Skeletal muscle tissue (tissue), 4 donors: ENCODE results near the gene ANKRD40. TPM values are rescaled to one million over a fixed set of nuclear protein-coding genes. Genes with fewer than 3 reads are reported as not detected.
"Not testable (repeated sequence)": the region's sequence is repeated elsewhere in the genome, so short reads cannot be mapped to it uniquely, and the experiment has no call there.

Experiments
- H3K27ac ChIP-seq: one replicate; pipeline ENCODE4 v1.7.0; 2013; ENCODE audit warnings: mild to moderate bottlenecking, low read depth, low read length, inconsistent platforms
- H3K27me3 ChIP-seq, 3 donors: one replicate each; pipeline ENCODE4 v1.7.0; 2013; ENCODE audit warnings: low read length in 3 of 3; ENCODE audit not compliant: control insufficient read depth in 3 of 3, insufficient read depth in 3 of 3
- H3K36me3 ChIP-seq, 3 donors: one replicate each; pipeline ENCODE4 v1.7.0; 2013; ENCODE audit warnings: low read length in 3 of 3; ENCODE audit not compliant: control insufficient read depth in 3 of 3, insufficient read depth in 3 of 3
- H3K4me1 ChIP-seq, 3 donors: one replicate each; pipeline ENCODE4 v1.7.0; 2013; ENCODE audit warnings: low read length in 3 of 3, mild to moderate bottlenecking in 3 of 3; ENCODE audit not compliant: control insufficient read depth in 3 of 3, insufficient read depth in 3 of 3
- H3K4me3 ChIP-seq, 3 donors: one replicate each; pipeline ENCODE4 v1.7.0; 2013; ENCODE audit warnings: low read length in 3 of 3
- H3K9ac ChIP-seq, 3 donors: one replicate each; pipeline ENCODE4 v1.7.0; 2013; ENCODE audit warnings: low read length in 3 of 3, mild to moderate bottlenecking in 3 of 3, moderate library complexity in 2 of 3, low read depth in 1 of 3
- H3K9me3 ChIP-seq, 3 donors: one replicate each; pipeline ENCODE4 v1.7.0; 2013; ENCODE audit warnings: low read length in 3 of 3; ENCODE audit not compliant: control insufficient read depth in 3 of 3
- total RNA-seq: library from RNA; depleted of rRNA; stranded (reverse); fragments of >200 nt; gene quantifications from one replicate; pipeline ENCODE4 v1.2.3, GENCODE V29; 2014
- donor health status: Osteomylitis.

Gene ANKRD40
- total RNA-seq, 1 donor from 2014 or later: 28.7 TPM

- peaks cover 5 to 20% (median 9%) of the 10 kb centered on the region in 3 donors for H3K4me1 ChIP-seq
- H3K9me3 ChIP-seq: no peaks in the 10 kb centered on the region
- no peaks in the 10 kb centered on the region for H3K27me3 ChIP-seq
- H3K36me3 ChIP-seq: no peaks in the 10 kb centered on the region
- H3K27ac ChIP-seq: no peak overlapping the region
- H3K4me3 ChIP-seq: no peak overlapping the region
- H3K9ac ChIP-seq: no peak overlapping the region
These were observed 26.2 kb downstream of the ANKRD40 start for GRCh38 chr17:50681263-50682200.

- H3K27me3 ChIP-seq, H3K9ac ChIP-seq, H3K36me3 ChIP-seq, H3K4me3 ChIP-seq, H3K27ac ChIP-seq, H3K9me3 ChIP-seq: not testable (repeated sequence)
- peaks cover 3 to 21% (median 11%) of the 10 kb centered on the region in 3 donors for H3K4me1 ChIP-seq
These were observed 27.0 kb downstream of the ANKRD40 start for GRCh38 chr17:50680543-50681262.

- Histone ChIP-seq H3K36me3 (no peaks in the 10 kb centered on the region), H3K9ac (no peak overlapping the region), H3K4me1 (peaks cover 3 to 26% (median 15%) of the 10 kb centered on the region in 3 donors), H3K27me3 (no peaks in the 10 kb centered on the region), H3K4me3 (no peak overlapping the region), H3K9me3 (no peaks in the 10 kb centered on the region), H3K27ac (no peak overlapping the region)
These were observed 27.6 kb downstream of the ANKRD40 start for GRCh38 chr17:50680126-50680525.

GRCh38 chr17:50679008-50679544 lies 28.6 kb downstream of the ANKRD40 start:
- Histone ChIP-seq H3K9ac (no peak overlapping the region), H3K9me3 (no peaks in the 10 kb centered on the region), H3K36me3 (no peaks in the 10 kb centered on the region), H3K4me3 (no peak overlapping the region), H3K27ac (no peak overlapping the region), H3K27me3 (no peaks in the 10 kb centered on the region), H3K4me1 (peaks cover 3 to 19% (median 15%) of the 10 kb centered on the region in 3 donors)

- Histone ChIP-seq H3K36me3 (no peaks in the 10 kb centered on the region), H3K9ac (no peak overlapping the region), H3K4me1 (peaks cover 3 to 19% (median 18%) of the 10 kb centered on the region in 3 donors), H3K9me3 (no peaks in the 10 kb centered on the region), H3K4me3 (no peak overlapping the region), H3K27ac (no peak overlapping the region), H3K27me3 (no peaks in the 10 kb centered on the region)
These were observed 29.8 kb downstream of the ANKRD40 start for GRCh38 chr17:50677851-50678375.

GRCh38 chr17:50676065-50676975 lies 31.4 kb downstream of the ANKRD40 start:
- H3K9ac ChIP-seq: no peak overlapping the region
- no peaks in the 10 kb centered on the region for H3K9me3 ChIP-seq
- no peaks in the 10 kb centered on the region for H3K36me3 ChIP-seq
- peaks cover 3 to 17% (median 12%) of the 10 kb centered on the region in 3 donors for H3K4me1 ChIP-seq
- H3K27ac ChIP-seq: no peak overlapping the region
- no peak overlapping the region for H3K4me3 ChIP-seq
- no peaks in the 10 kb centered on the region for H3K27me3 ChIP-seq

- Histone ChIP-seq H3K27me3 (no peaks in the 10 kb centered on the region), H3K36me3 (no peaks in the 10 kb centered on the region), H3K4me1 (peaks cover 3 to 14% (median 12%) of the 10 kb centered on the region in 3 donors), H3K4me3 (no peak overlapping the region), H3K9me3 (no peaks in the 10 kb centered on the region), H3K9ac (no peak overlapping the region), H3K27ac (no peak overlapping the region)
These were observed 32.1 kb downstream of the ANKRD40 start for GRCh38 chr17:50675627-50676026.

GRCh38 chr17:50675190-50675589 lies 32.5 kb downstream of the ANKRD40 start:
- Histone ChIP-seq H3K27me3 (no peaks in the 10 kb centered on the region), H3K9ac (no peak overlapping the region), H3K4me1 (peaks cover 3 to 14% (median 12%) of the 10 kb centered on the region in 3 donors), H3K36me3 (no peaks in the 10 kb centered on the region), H3K27ac (no peak overlapping the region), H3K4me3 (no peak overlapping the region), H3K9me3 (no peaks in the 10 kb centered on the region)

GRCh38 chr17:50672831-50673551 lies 34.7 kb downstream of the ANKRD40 start:
- peaks cover 3 to 14% (median 12%) of the 10 kb centered on the region in 3 donors for H3K4me1 ChIP-seq
- no peaks in the 10 kb centered on the region for H3K36me3 ChIP-seq
- no peaks in the 10 kb centered on the region for H3K9me3 ChIP-seq
- no peak overlapping the region for H3K9ac ChIP-seq
- H3K4me3 ChIP-seq: no peak overlapping the region
- no peak overlapping the region for H3K27ac ChIP-seq
- H3K27me3 ChIP-seq: no peaks in the 10 kb centered on the region
